Natural killer cell (primary cell): Measurements from ENCODE around the gene PRCP. TPM values are rescaled to one million over a fixed set of nuclear protein-coding genes. Genes with fewer than 3 reads are reported as not detected.
"Not testable (repeated sequence)": the region's sequence is repeated elsewhere in the genome, so short reads cannot be mapped to it uniquely, and the experiment has no call there.

Source experiments
- ATAC-seq, 3 donors: fragments of 150-1000 bp in 2 of 3; fragments of 200-7000 bp in 1 of 3; cut with Tn5 transposase; 1 replicate in 1 of 3; 2 replicates in 2 of 3; pipeline ENCODE4 v1.10.0; 2021; ENCODE audit warnings: mild to moderate bottlenecking in 2 of 3, moderate library complexity in 2 of 3
- DNase-seq, 2 donors: peaks; one replicate each; pipeline versions ENCODE4 v3.0.0 to v3.0.0-alpha.2; 2013 to 2021; ENCODE audit warnings: mixed read lengths in 1 of 2
- H3K27ac ChIP-seq: one replicate; pipeline ENCODE4 v1.5.1; 2013; ENCODE audit warnings: mild to moderate bottlenecking, low read length
- H3K27me3 ChIP-seq: one replicate; pipeline ENCODE4 v1.6.1; 2013; ENCODE audit warnings: low read length; ENCODE audit not compliant: control insufficient read depth, insufficient read depth
- H3K36me3 ChIP-seq: one replicate; pipeline ENCODE4 v1.6.1; 2013; ENCODE audit warnings: low read length; ENCODE audit not compliant: control insufficient read depth, insufficient read depth
- H3K4me1 ChIP-seq: one replicate; pipeline ENCODE4 v1.6.1; 2013; ENCODE audit warnings: low read length; ENCODE audit not compliant: control insufficient read depth, insufficient read depth
- H3K4me3 ChIP-seq: one replicate; pipeline ENCODE4 v1.5.1; 2013; ENCODE audit warnings: low read length
- H3K9me3 ChIP-seq: one replicate; pipeline ENCODE4 v1.6.1; 2013; ENCODE audit warnings: low read length; ENCODE audit not compliant: control insufficient read depth, insufficient read depth
- H3K27ac Mint-ChIP-seq, 2 donors: one replicate each; pipeline ENCODE4 v1.8.0; 2022; ENCODE audit warnings: mild to moderate bottlenecking in 2 of 2, mixed read lengths in 2 of 2, moderate library complexity in 1 of 2
- H3K27me3 Mint-ChIP-seq, 2 donors: one replicate each; pipeline ENCODE4 v1.8.0; 2022; ENCODE audit warnings: low read depth in 2 of 2, mixed read lengths in 2 of 2
- H3K36me3 Mint-ChIP-seq: one replicate; pipeline ENCODE4 v1.8.0; 2022; ENCODE audit warnings: mixed read lengths
- H3K4me1 Mint-ChIP-seq, 2 donors: one replicate each; pipeline ENCODE4 v1.8.0; 2022; ENCODE audit warnings: mixed read lengths in 2 of 2
- H3K4me3 Mint-ChIP-seq: one replicate; pipeline ENCODE4 v1.8.0; 2022; ENCODE audit warnings: mild to moderate bottlenecking, moderate library complexity, mixed read lengths
- H3K9me3 Mint-ChIP-seq, 2 donors: one replicate each; pipeline ENCODE4 v1.8.0; 2022; ENCODE audit warnings: mixed read lengths in 2 of 2
- CTCF ChIP-seq: fragments of 200-600 bp; IDR thresholded peaks from one replicate; pipeline ENCODE4 v1.8.0; 2022; ENCODE audit warnings: antibody characterized with exemption
- WGBS: methylation state at CpG from one replicate; pipeline ENCODE4 v1.1.7; 2013; ENCODE audit warnings: missing lambda C conversion rate; ENCODE audit not compliant: insufficient coverage; 5-methylcytosine and 5-hydroxymethylcytosine counted together
- intact Hi-C: fragments of 100-400 bp; cut with micrococcal nuclease; formaldehyde crosslinking; loops from one replicate; pipeline ENCODE4 v1.14.2; 2022
- total RNA-seq, 4 donors: library from RNA; stranded (reverse); fragments of 120-200 nt in 1 of 4; gene quantifications; one replicate each; pipeline versions ENCODE4 v1.2.3 to v1.2.4, GENCODE V29; 2013 to 2022

PRCP gene
- total RNA-seq, 3 donors from 2014 or later (not counting 1 experiment from before 2014, with no cell fraction given), result 28.1 to 30.0 (median 30.0) TPM

GRCh38 chr11:82857145-82857544 is 43.1 kb downstream of the PRCP start:
- peaks cover 8 to 22% of the 10 kb centered on the region in 2 donors for H3K4me1 Mint-ChIP-seq
- Histone ChIP-seq H3K9me3 (no peaks in the 10 kb centered on the region), H3K27ac (no peak overlapping the region), H3K4me3 (no peak overlapping the region), H3K36me3 (peaks cover 3% of the 10 kb centered on the region), H3K4me1 (no peaks in the 10 kb centered on the region), H3K27me3 (no peaks in the 10 kb centered on the region)
- ATAC-seq (no peak), DNase-seq (no peak)
- no peaks in the 10 kb centered on the region for H3K9me3 Mint-ChIP-seq
- no peak for TF ChIP-seq CTCF
- H3K36me3 Mint-ChIP-seq, result no peaks in the 10 kb centered on the region
- intact Hi-C loops, result no loop called here
- WGBS, result 98% methylated on average over 2 of the region's 2 CpGs
- no peak overlapping the region for H3K4me3 Mint-ChIP-seq
- H3K27ac Mint-ChIP-seq, result no peak overlapping the region
- H3K27me3 Mint-ChIP-seq, result no peaks in the 10 kb centered on the region

DNA sequence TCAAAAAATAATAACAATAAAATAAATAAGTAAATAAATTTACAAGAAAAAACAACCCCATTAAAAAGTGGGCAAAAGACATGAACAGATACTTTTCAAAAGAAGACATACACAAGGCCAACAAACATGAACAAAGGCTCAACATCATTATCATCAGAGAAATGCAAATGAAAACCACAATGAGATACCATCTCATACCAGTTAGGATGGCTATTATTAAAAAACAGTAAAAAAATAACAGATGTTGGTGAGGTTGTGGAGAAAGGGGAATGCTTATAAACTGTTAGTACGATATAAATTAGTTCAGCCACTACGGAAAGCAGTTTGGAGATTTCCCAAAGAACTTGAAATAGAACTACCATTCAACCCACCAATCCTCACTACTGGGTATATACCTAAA is 44.6 kb downstream of the PRCP start:
- Mint-ChIP-seq H3K27ac (no peak overlapping the region), H3K27me3 (no peaks in the 10 kb centered on the region), H3K36me3 (no peaks in the 10 kb centered on the region), H3K4me1 (peaks cover 8 to 22% of the 10 kb centered on the region in 2 donors), H3K9me3 (no peaks in the 10 kb centered on the region), H3K4me3 (no peak overlapping the region)
- no peaks in the 10 kb centered on the region for H3K9me3 ChIP-seq
- intact Hi-C loops, result no loop called here
- WGBS, result 100% methylated on average over 2 of the region's 2 CpGs
- peaks cover 4% of the 10 kb centered on the region for H3K36me3 ChIP-seq
- no peak for ATAC-seq
- no peaks in the 10 kb centered on the region for H3K4me1 ChIP-seq
- no peak overlapping the region for H3K27ac ChIP-seq
- no peak for TF ChIP-seq CTCF
- H3K4me3 ChIP-seq, result no peak overlapping the region
- DNase-seq, result no peak
- no peaks in the 10 kb centered on the region for H3K27me3 ChIP-seq

- H3K27me3 ChIP-seq, H3K36me3 ChIP-seq, H3K4me3 Mint-ChIP-seq, H3K4me3 ChIP-seq, intact Hi-C loops, H3K9me3 ChIP-seq, H3K27ac Mint-ChIP-seq, DNase-seq, H3K27ac ChIP-seq, ATAC-seq, H3K4me1 ChIP-seq, H3K27me3 Mint-ChIP-seq, H3K9me3 Mint-ChIP-seq, H3K36me3 Mint-ChIP-seq: not testable (repeated sequence)
- WGBS, result 100% methylated on average over 1 of the region's 1 CpG
- peaks cover 8 to 22% of the 10 kb centered on the region in 2 donors for H3K4me1 Mint-ChIP-seq
Measured at GRCh38 chr11:82854916-82855315, 45.3 kb downstream of the PRCP start.

DNA sequence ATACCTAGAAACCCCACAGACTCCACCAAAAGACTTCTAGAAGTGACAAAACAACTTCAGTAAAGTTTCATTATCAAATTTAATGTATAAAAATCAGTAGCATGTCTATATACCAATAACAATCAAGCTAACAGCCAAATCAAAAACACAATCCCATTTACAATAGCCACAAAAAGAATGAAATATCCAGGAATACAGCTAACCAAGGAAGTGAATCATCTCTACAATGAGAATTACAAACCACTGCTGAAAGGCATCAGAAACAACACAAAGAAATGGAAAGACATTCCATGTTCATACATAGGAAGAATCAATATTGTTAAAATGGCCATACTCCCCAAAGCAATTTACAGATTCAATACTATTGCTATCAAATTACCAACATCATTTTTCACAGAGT is 46.0 kb downstream of the PRCP start:
- Mint-ChIP-seq H3K9me3 (no peaks in the 10 kb centered on the region), H3K27ac (no peak overlapping the region), H3K4me1 (peaks cover 8 to 22% of the 10 kb centered on the region in 2 donors), H3K4me3 (no peak overlapping the region), H3K36me3 (no peaks in the 10 kb centered on the region), H3K27me3 (no peaks in the 10 kb centered on the region)
- intact Hi-C loops, result no loop called here
- no peak for DNase-seq
- Histone ChIP-seq H3K9me3 (no peaks in the 10 kb centered on the region), H3K36me3 (peaks cover 8% of the 10 kb centered on the region), H3K27ac (no peak overlapping the region), H3K27me3 (no peaks in the 10 kb centered on the region), H3K4me3 (no peak overlapping the region), H3K4me1 (no peaks in the 10 kb centered on the region)
- no peak for ATAC-seq
- no peak for TF ChIP-seq CTCF
